Trophoblast cell (in vitro differentiated cells and primary cell): ENCODE results near the gene CCDC88A.
"Not testable (repeated sequence)": the region's sequence is repeated elsewhere in the genome, so short reads cannot be mapped to it uniquely, and the experiment has no call there.

Experiments used
- DNase-seq, 2 donors: peaks; one replicate each; pipeline ENCODE4 v3.0.0-alpha.2; 2016
- H2AFZ ChIP-seq: 2 replicates; pipeline ENCODE4 v1.6.1; 2013; ENCODE audit warnings: low read length, moderate library complexity, mild to moderate bottlenecking; ENCODE audit not compliant: insufficient read depth, poor library complexity
- H2AK5ac ChIP-seq: 2 replicates; pipeline ENCODE4 v1.6.1; 2013; ENCODE audit warnings: mild to moderate bottlenecking, low read length
- H2BK120ac ChIP-seq: 2 replicates; pipeline ENCODE4 v1.6.1; 2013; ENCODE audit warnings: low read length, mild to moderate bottlenecking, moderate library complexity; ENCODE audit not compliant: insufficient read depth, poor library complexity
- H2BK12ac ChIP-seq: 2 replicates; pipeline ENCODE4 v1.6.1; 2013; ENCODE audit warnings: mild to moderate bottlenecking, low read length, moderate library complexity
- H2BK5ac ChIP-seq: 2 replicates; pipeline ENCODE4 v1.6.1; 2013; ENCODE audit warnings: low read length, low read depth, moderate library complexity, mild to moderate bottlenecking; ENCODE audit not compliant: poor library complexity
- H3K14ac ChIP-seq: 2 replicates; pipeline ENCODE4 v1.6.1; 2013; ENCODE audit warnings: mild to moderate bottlenecking, low read length
- H3K18ac ChIP-seq: 2 replicates; pipeline ENCODE4 v1.6.1; 2013; ENCODE audit warnings: mild to moderate bottlenecking, low read length
- H3K23ac ChIP-seq: 2 replicates; pipeline ENCODE4 v1.6.1; 2013; ENCODE audit warnings: low read length
- H3K27ac ChIP-seq: 2 replicates; pipeline ENCODE4 v1.5.1; 2013; ENCODE audit warnings: low read depth, mild to moderate bottlenecking, inconsistent platforms, low read length, moderate library complexity
- H3K27me3 ChIP-seq: 2 replicates; pipeline ENCODE4 v1.6.1; 2013; ENCODE audit warnings: inconsistent platforms, mild to moderate bottlenecking, low read length, moderate library complexity; ENCODE audit not compliant: insufficient read depth
- H3K36me3 ChIP-seq, 2 experiments: 1 replicate in 1 of 2; 2 replicates in 1 of 2; pipeline ENCODE4 v1.6.1; 2013; ENCODE audit warnings: low read length in 2 of 2, mild to moderate bottlenecking in 2 of 2, moderate library complexity in 1 of 2; ENCODE audit not compliant: insufficient read depth in 2 of 2, control insufficient read depth in 1 of 2
- H3K4ac ChIP-seq: 2 replicates; pipeline ENCODE4 v1.6.1; 2013; ENCODE audit warnings: low read depth, mild to moderate bottlenecking, low read length, moderate library complexity
- H3K4me1 ChIP-seq, 2 experiments: 1 replicate in 1 of 2; 2 replicates in 1 of 2; pipeline ENCODE4 v1.6.1; 2013; ENCODE audit warnings: low read length in 2 of 2, mild to moderate bottlenecking in 2 of 2, moderate library complexity in 1 of 2; ENCODE audit not compliant: insufficient read depth in 2 of 2, control insufficient read depth in 1 of 2
- H3K4me2 ChIP-seq: 2 replicates; pipeline ENCODE4 v1.6.1; 2013; ENCODE audit warnings: inconsistent platforms, mild to moderate bottlenecking, low read length, moderate library complexity
- H3K4me3 ChIP-seq: 2 replicates; pipeline ENCODE4 v1.5.1; 2013; ENCODE audit warnings: mild to moderate bottlenecking, low read depth, low read length, inconsistent platforms
- H3K79me1 ChIP-seq: one replicate; pipeline ENCODE4 v1.6.1; 2013; ENCODE audit warnings: low read length
- H3K79me2 ChIP-seq: 2 replicates; pipeline ENCODE4 v1.6.1; 2013; ENCODE audit warnings: low read length, mild to moderate bottlenecking; ENCODE audit not compliant: control insufficient read depth, insufficient read depth, poor library complexity
- H3K9ac ChIP-seq: 2 replicates; pipeline ENCODE4 v1.6.1; 2013; ENCODE audit warnings: mild to moderate bottlenecking, low read length
- H3K9me3 ChIP-seq: 2 replicates; pipeline ENCODE4 v1.6.1; 2013; ENCODE audit warnings: low read depth, mild to moderate bottlenecking, control low read depth, inconsistent platforms, low read length; ENCODE audit not compliant: insufficient read depth
- H4K12ac ChIP-seq: 2 replicates; pipeline ENCODE4 v1.6.1; 2013; ENCODE audit warnings: low read depth, mild to moderate bottlenecking, low read length, moderate library complexity
- H4K8ac ChIP-seq: 2 replicates; pipeline ENCODE4 v1.6.1; 2013; ENCODE audit warnings: low read depth, mild to moderate bottlenecking, low read length, moderate library complexity
- H4K91ac ChIP-seq: one replicate; pipeline ENCODE4 v1.6.1; 2013; ENCODE audit warnings: low read depth, mild to moderate bottlenecking, low read length, moderate library complexity
- WGBS: extraction: QIAGEN DNeasy Blood & Tissue Kit; methylation state at CpG from one replicate; pipeline ENCODE4 v1.1.7; 2013; ENCODE audit warnings: missing lambda C conversion rate; ENCODE audit not compliant: insufficient read length, insufficient coverage; ENCODE audit errors: extremely low coverage; 5-methylcytosine and 5-hydroxymethylcytosine counted together

Gene CCDC88A

GRCh38 chr2:55391155-55391554 lies 28.5 kb downstream of the CCDC88A start:
- Histone ChIP-seq H3K27me3 (no peaks in the 10 kb centered on the region), H3K23ac (no peak overlapping the region)

DNA sequence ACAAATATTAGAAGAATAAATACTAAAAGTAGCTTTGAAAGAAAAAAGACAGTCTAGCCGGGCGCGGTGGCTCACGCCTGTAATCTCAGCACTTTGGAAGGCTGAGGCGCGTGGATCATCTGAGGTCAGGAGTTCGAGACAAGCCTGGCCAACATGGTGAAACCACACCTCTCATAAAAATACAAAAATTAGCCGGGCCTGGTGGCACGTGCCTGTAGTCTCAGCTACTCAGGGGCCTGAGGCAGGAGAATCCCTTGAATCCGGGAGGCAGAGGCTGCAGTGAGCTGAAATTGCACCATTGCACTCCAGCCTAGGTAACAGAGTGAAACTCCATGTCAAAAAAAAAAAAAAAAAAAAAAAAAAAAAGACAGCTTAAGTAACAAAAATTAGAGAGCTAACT lies 34.1 kb downstream of the CCDC88A start:
- not testable (repeated sequence) for H3K79me2 ChIP-seq, H3K27me3 ChIP-seq, H4K8ac ChIP-seq, H3K4me2 ChIP-seq, H3K79me1 ChIP-seq, H3K14ac ChIP-seq, H3K4me1 ChIP-seq, H3K36me3 ChIP-seq, H3K9me3 ChIP-seq, H3K27ac ChIP-seq, H2BK5ac ChIP-seq, H3K18ac ChIP-seq, H4K12ac ChIP-seq, H2AK5ac ChIP-seq, H3K9ac ChIP-seq, H4K91ac ChIP-seq, H3K4me3 ChIP-seq, H2BK12ac ChIP-seq, H3K23ac ChIP-seq, H2AFZ ChIP-seq, H2BK120ac ChIP-seq, H3K4ac ChIP-seq
- WGBS: no CpG with 5 or more reads among the region's 10 CpGs
- peak; percentile 59 to 62 for DNase-seq

More at GRCh38 chr2:55391155-55391554, 28.5 kb downstream of the CCDC88A start:
- Histone ChIP-seq H3K36me3 (no peaks in the 10 kb centered on the region), H4K12ac (no peak overlapping the region), H3K14ac (no peak overlapping the region), H3K79me2 (no peaks in the 10 kb centered on the region), H2BK120ac (no peak overlapping the region), H3K79me1 (no peaks in the 10 kb centered on the region), H3K9ac (no peak overlapping the region), H4K8ac (no peak overlapping the region), H2AK5ac (no peak overlapping the region), H3K4me1 (no peaks in the 10 kb centered on the region), H3K4me3 (no peak overlapping the region), H4K91ac (no peak overlapping the region), H3K4ac (no peak overlapping the region), H3K9me3 (no peaks in the 10 kb centered on the region), H3K18ac (no peak overlapping the region), H2AFZ (no peak overlapping the region), H3K4me2 (no peak overlapping the region), H2BK5ac (no peak overlapping the region), H3K27ac (no peak overlapping the region), H2BK12ac (no peak overlapping the region)
- no peak for DNase-seq
- WGBS: no CpG with 5 or more reads among the region's 2 CpGs

GRCh38 chr2:55384786-55385185 lies 34.9 kb downstream of the CCDC88A start:
- no CpG with 5 or more reads among the region's 4 CpGs for WGBS
- H2BK5ac ChIP-seq: no peak overlapping the region
- no peaks in the 10 kb centered on the region for H3K79me1 ChIP-seq
- H3K4me1 ChIP-seq: no peaks in the 10 kb centered on the region
- DNase-seq: peak; percentile 22 to 53
- H3K23ac ChIP-seq: no peak overlapping the region
- no peaks in the 10 kb centered on the region for H3K79me2 ChIP-seq
- H3K14ac ChIP-seq: no peak overlapping the region
- H2BK12ac ChIP-seq: no peak overlapping the region
- no peak overlapping the region for H2AFZ ChIP-seq
- H3K36me3 ChIP-seq: no peaks in the 10 kb centered on the region
- H4K12ac ChIP-seq: no peak overlapping the region
- H3K18ac ChIP-seq: no peak overlapping the region
- no peak overlapping the region for H2BK120ac ChIP-seq
- H3K4me3 ChIP-seq: no peak overlapping the region
- H2AK5ac ChIP-seq: no peak overlapping the region
- no peak overlapping the region for H3K9ac ChIP-seq
- no peak overlapping the region for H3K4me2 ChIP-seq
- no peaks in the 10 kb centered on the region for H3K9me3 ChIP-seq
- no peak overlapping the region for H3K4ac ChIP-seq
- H3K27ac ChIP-seq: no peak overlapping the region
- no peak overlapping the region for H4K91ac ChIP-seq
- no peaks in the 10 kb centered on the region for H3K27me3 ChIP-seq
- H4K8ac ChIP-seq: no peak overlapping the region

DNA sequence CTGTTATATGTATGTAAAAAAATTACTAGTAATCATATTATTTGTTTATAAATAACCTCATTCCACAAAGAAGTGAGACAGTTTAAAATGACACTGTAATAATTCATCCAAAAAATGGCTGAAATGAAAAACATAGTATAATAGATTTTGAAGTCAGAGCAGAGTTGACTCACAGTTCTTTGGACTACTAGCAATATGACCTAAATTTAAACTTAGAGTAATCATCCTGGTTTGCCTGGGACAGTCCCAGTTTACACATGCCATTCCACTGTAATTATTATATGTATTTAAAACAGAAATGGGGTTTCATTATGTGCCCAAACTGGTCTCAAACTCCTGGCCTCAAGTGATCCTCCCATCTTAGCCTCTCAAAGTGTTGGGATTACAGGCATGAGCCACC lies 48.3 kb downstream of the CCDC88A start:
- H3K9me3 ChIP-seq: no peaks in the 10 kb centered on the region
- no peak overlapping the region for H2BK12ac ChIP-seq
- no peak overlapping the region for H4K91ac ChIP-seq
- H3K79me1 ChIP-seq: no peaks in the 10 kb centered on the region
- no peak overlapping the region for H3K4me2 ChIP-seq
- no peak overlapping the region for H3K14ac ChIP-seq
- H3K36me3 ChIP-seq: no peaks in the 10 kb centered on the region
- no peak overlapping the region for H4K8ac ChIP-seq
- no peaks in the 10 kb centered on the region for H3K27me3 ChIP-seq
- no peak overlapping the region for H2AK5ac ChIP-seq
- H2BK5ac ChIP-seq: no peak overlapping the region
- no peak overlapping the region for H3K27ac ChIP-seq
- no peak overlapping the region for H3K4me3 ChIP-seq
- H2AFZ ChIP-seq: no peak overlapping the region
- no peak overlapping the region for H3K18ac ChIP-seq
- H3K23ac ChIP-seq: no peak overlapping the region
- no peak overlapping the region for H3K9ac ChIP-seq
- no peak overlapping the region for H2BK120ac ChIP-seq
- H3K4ac ChIP-seq: no peak overlapping the region
- DNase-seq: no peak
- no peaks in the 10 kb centered on the region for H3K4me1 ChIP-seq
- H4K12ac ChIP-seq: no peak overlapping the region
- H3K79me2 ChIP-seq: no peaks in the 10 kb centered on the region
